ENCODE results near the gene TCFL5. TPM values are rescaled to one million over a fixed set of nuclear protein-coding genes. Genes with fewer than 3 reads are reported as not detected.
"Not testable (repeated sequence)": the region's sequence is repeated elsewhere in the genome, so short reads cannot be mapped to it uniquely, and the experiment has no call there.

The TCFL5 gene
- total RNA-seq, 1 donor from 2014 or later: 6.2 TPM

DNA sequence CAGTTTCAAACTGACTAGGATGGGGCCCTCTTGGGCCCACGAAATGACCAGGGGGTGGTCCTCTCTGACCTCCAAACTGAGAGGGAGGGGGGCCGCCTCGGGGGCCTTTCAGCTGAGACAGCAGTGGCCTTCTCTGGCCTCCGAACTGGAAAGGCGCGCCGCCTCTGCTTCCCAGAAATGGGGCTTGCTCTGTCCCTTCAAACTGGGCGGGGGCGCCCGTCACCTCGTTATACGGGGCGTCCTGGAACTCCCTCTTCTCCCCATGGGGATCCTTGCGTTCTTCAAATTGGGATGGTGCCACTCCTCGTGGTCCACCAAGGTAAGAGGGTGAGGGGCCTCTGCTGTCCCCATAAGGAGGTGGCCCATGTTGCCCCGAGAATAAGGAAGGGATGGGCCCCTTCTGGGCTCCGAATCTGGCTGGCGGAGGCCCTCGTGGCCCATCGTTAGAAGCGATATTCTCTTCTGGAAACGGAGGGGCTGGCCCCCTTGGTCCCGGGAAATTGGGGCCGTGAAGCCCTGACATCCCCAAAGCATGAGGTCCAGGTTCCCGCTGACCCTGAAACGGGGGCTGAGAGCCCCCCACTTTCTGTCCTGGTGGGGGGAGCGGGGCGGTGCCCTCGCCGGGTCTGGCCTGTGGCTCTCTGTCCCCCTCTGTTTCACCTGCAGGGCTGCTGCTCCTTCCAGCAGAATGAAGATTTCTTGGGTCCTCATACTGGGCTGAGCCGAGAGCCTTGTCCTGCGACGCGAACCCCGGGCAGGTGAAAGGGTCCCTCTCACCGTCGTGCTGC lies 18.7 kb upstream of the TCFL5 start:
- Mint-ChIP-seq H3K4me3 (no peak overlapping the region), H3K36me3 (ENCODE audit: low read depth) (peaks cover 13% of the 10 kb centered on the region), H3K9me3 (no peaks in the 10 kb centered on the region), H3K4me1 (peaks cover 5% of the 10 kb centered on the region), H3K27ac (no peak overlapping the region), H3K27me3 (no peaks in the 10 kb centered on the region)
- intact Hi-C loops (cut with micrococcal nuclease): no loop called here
- no peak for DNase-seq

DNA sequence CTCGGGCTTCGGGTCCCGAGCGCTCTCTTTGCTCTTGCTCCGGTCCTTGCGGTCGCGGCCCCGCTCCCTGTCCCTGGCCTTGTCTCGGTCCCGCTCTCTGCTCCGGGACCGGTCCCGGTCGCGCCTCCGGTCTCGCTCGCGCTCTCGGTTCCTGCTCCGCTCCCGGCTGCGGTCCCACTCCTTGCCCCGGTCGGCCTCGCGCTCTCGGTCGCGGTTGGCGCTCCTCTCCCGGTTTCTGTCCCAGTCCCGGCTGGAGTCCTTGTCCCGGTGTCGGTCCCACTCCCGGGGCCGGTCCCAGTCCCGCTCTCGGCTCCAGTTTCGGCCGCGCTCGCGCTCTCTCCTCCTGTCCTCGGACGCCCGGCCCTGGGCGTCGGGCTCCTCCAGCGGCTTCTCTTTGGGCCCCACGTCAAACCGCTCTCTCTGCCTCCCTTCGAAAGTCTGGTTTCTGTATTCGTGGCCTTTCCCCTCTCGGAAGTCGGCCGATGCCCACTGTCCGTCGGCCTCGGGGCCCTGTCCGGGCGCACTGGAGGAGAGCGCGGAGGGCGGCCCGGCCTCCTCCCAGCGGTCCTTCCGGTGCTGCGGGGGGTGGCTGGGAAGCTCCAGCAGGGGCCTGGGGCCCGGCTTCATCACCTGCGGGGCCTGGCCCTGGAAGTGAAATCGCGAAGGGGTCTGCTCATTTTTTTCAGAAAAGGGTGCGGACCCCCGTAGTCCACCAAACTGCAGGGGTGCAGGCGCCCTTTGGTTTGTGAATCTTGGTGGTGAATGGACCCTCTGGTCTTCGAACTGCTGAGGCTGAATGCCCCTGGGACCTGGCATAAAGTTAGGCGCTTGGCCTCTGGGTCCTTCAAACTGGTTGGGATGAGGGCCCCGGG lies 17.9 kb upstream of the TCFL5 start:
- H3K36me3 Mint-ChIP-seq (ENCODE audit: low read depth): peaks cover 13% of the 10 kb centered on the region
- peaks cover 7% of the 10 kb centered on the region for H3K4me1 Mint-ChIP-seq
- no peak overlapping the region for H3K27ac Mint-ChIP-seq
- H3K4me3 Mint-ChIP-seq: no peak overlapping the region
- no peaks in the 10 kb centered on the region for H3K9me3 Mint-ChIP-seq
- no peaks in the 10 kb centered on the region for H3K27me3 Mint-ChIP-seq
- DNase-seq: no peak
- intact Hi-C loops (cut with micrococcal nuclease): no loop called here

GRCh38 chr20:62878244-62879038 lies 16.8 kb upstream of the TCFL5 start:
- Mint-ChIP-seq H3K27ac (no peak overlapping the region), H3K9me3 (no peaks in the 10 kb centered on the region), H3K4me3 (no peak overlapping the region), H3K36me3 (ENCODE audit: low read depth) (peaks cover 13% of the 10 kb centered on the region), H3K27me3 (no peaks in the 10 kb centered on the region), H3K4me1 (peaks cover 16% of the 10 kb centered on the region)
- intact Hi-C loops (cut with micrococcal nuclease): no loop called here
- no peak for DNase-seq

DNA sequence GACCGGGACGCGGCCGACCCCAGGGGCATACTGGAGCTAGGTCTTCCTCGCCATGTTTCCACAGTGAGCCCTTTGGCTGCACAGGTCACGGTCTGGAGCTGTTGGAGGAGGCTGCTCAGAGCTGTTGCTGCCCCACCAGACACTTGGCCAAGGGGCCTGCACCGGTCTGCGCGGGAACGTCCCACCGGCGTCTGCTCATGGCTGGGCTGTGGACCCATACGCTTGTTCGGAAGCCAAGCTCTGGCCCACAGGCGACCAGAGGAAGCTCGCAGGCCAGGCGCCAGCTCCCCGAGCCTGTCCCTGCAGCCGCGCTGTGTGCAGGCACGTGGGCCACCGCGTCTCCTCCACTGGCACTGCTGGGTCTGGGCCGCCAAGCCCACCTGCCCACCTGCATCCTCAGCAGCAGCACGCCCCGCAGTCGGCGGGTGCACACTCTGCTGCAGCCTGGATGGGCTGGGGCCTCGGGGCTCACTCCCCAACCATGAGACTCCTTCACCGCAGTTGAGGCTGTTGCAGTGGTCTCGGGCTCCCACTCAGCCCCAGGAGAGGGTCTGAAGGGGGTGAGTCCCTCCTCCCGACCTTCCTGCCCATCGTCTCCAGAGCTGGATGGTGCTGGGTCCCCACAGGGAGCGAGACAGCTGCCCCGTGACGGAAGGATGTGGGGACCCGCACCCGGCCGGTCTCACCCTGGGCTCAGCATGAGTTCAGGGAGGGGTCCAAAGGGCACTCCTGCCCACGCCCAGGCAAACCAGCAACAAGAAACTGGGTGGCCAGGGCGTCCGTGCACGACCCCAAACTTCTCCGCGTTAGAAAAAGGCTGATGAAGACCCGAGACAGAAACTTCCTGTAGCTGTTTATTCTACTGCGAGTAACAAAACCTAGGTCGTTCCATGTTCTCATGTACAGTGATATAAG lies 15.5 kb upstream of the TCFL5 start:
- no peak overlapping the region for H3K4me3 Mint-ChIP-seq
- H3K4me1 Mint-ChIP-seq: peaks cover 19% of the 10 kb centered on the region
- intact Hi-C loops (cut with micrococcal nuclease): no loop called here
- H3K27ac Mint-ChIP-seq: no peak overlapping the region
- H3K36me3 Mint-ChIP-seq (ENCODE audit: low read depth): peaks cover 12% of the 10 kb centered on the region
- DNase-seq: no peak
- H3K9me3 Mint-ChIP-seq: no peaks in the 10 kb centered on the region
- H3K27me3 Mint-ChIP-seq: no peaks in the 10 kb centered on the region

- H3K9me3 Mint-ChIP-seq: no peaks in the 10 kb centered on the region
- intact Hi-C loops (cut with micrococcal nuclease): no loop called here
- peaks cover 5% of the 10 kb centered on the region for H3K36me3 Mint-ChIP-seq (ENCODE audit: low read depth)
- no peak for DNase-seq
- H3K27ac Mint-ChIP-seq: no peak overlapping the region
- H3K27me3 Mint-ChIP-seq: no peaks in the 10 kb centered on the region
- H3K4me1 Mint-ChIP-seq: peaks cover 19% of the 10 kb centered on the region
- H3K4me3 Mint-ChIP-seq: no peak overlapping the region
Observed at GRCh38 chr20:62876501-62876901, 14.9 kb upstream of the TCFL5 start.

DNA sequence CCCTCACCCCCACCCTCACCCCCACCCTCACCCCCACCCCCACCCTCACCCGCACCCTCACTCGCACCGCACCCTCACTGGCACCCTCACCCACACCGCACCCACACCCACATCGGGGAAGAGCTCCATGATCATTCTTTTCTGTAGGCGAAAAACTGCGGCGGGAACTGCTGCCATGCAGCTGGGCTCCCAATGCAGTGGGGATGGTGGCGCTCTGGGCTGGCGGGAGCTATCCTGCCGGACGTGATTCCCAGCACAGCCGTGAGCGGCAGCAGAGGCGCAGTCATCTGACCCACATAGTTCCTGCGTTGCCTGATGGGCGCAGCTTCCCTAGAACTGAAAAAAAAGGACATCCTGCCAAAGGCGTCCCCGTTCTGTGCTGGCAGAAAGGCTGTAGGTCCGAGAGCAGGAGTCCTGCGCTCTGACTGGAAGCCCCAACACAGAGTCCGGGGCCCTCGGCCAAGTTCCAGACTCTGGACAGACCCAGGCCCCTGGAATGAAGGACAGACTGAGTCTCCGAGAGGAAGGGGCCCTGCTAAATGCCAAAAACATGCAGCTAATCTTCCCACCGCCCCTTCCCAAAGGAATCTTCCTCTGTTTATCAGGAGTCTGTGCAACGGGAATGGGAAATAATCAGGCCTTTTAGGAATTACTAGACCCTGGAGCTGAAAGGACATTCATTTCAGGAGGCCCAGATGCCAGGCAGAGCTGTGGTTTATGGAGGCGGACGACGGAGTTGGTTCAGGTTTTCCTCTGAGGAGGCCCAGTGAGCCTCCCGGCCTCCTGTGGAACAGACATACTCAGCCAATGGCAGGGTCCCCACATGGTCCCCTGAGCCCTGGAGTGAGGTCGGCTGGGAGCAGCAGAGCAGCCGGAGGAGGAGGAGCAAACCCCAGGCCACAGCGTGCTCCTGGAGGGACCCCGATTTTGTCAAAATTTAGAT lies 14.1 kb upstream of the TCFL5 start:
- Mint-ChIP-seq H3K27me3 (no peaks in the 10 kb centered on the region), H3K27ac (peak overlapping the region; percentile 60), H3K4me1 (peaks cover 17% of the 10 kb centered on the region), H3K36me3 (ENCODE audit: low read depth) (peaks cover 3% of the 10 kb centered on the region), H3K9me3 (no peaks in the 10 kb centered on the region), H3K4me3 (no peak overlapping the region)
- DNase-seq: peak; percentile 67
- intact Hi-C loops (cut with micrococcal nuclease): no loop called here

GRCh38 chr20:62874964-62875344 lies 13.3 kb upstream of the TCFL5 start:
- no peaks in the 10 kb centered on the region for H3K9me3 Mint-ChIP-seq
- H3K4me1 Mint-ChIP-seq: peaks cover 17% of the 10 kb centered on the region
- no peaks in the 10 kb centered on the region for H3K27me3 Mint-ChIP-seq
- intact Hi-C loops (cut with micrococcal nuclease): no loop called here
- no peak overlapping the region for H3K4me3 Mint-ChIP-seq
- no peak overlapping the region for H3K27ac Mint-ChIP-seq
- DNase-seq: no peak
- peaks cover 3% of the 10 kb centered on the region for H3K36me3 Mint-ChIP-seq (ENCODE audit: low read depth)

DNA sequence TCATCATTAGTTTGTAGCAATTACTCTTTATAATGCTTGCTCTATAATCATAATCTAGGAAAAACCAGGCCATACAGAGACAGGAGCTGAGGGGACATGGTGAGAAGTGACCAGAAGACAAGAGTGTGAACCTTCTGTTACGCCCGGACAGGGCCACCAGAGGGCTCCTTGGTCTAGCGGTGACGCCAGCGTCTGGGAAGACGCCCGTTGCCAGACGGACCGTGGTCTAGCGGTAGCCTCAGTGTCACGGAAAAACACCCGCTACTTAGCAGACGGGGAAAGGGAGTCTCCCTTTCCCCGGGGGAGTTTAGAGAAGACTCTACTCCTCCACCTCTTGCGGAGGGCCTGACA lies 12.0 kb upstream of the TCFL5 start:
- Mint-ChIP-seq H3K4me1 (peaks cover 17% of the 10 kb centered on the region), H3K4me3 (peak overlapping the region; percentile 56)
- peak; percentile 81 for DNase-seq
- H3K9me3 Mint-ChIP-seq; H3K36me3 Mint-ChIP-seq (ENCODE audit: low read depth); H3K27me3 Mint-ChIP-seq; H3K27ac Mint-ChIP-seq: not testable (repeated sequence)
- intact Hi-C loops (cut with micrococcal nuclease): loop anchor here (1.0 kb wide), 1 partner anchor 136 kb away; no protein-coding TSS in a partner anchor

DNA sequence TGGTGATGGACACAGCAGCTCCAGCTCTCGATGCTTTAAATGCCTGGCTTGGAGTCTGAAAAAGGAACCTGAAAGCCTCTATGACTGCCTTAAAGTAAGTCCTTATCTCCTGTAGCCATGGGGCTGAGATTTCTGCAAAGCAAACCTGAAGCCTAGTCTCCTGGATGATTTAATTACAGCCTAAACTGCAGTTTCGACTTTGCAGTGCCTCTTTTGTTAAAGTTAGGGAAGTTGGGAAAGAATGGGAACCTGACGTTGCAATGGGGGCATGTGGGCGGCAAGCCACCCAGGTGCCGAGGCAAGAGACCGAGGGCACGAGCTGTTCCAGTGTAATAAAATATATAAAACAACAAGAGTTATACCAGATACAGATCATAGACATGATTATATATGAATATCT lies 11.7 kb upstream of the TCFL5 start:
- H3K36me3 Mint-ChIP-seq (ENCODE audit: low read depth): peaks cover 3% of the 10 kb centered on the region
- H3K9me3 Mint-ChIP-seq: no peaks in the 10 kb centered on the region
- no peak for DNase-seq
- H3K27me3 Mint-ChIP-seq: no peaks in the 10 kb centered on the region
- H3K4me3 Mint-ChIP-seq: no peak overlapping the region
- peaks cover 17% of the 10 kb centered on the region for H3K4me1 Mint-ChIP-seq
- H3K27ac Mint-ChIP-seq: no peak overlapping the region
- intact Hi-C loops (cut with micrococcal nuclease): loop anchor here (1.0 kb wide), 1 partner anchor 136 kb away; no protein-coding TSS in a partner anchor

GRCh38 chr20:62872862-62873261 lies 11.2 kb upstream of the TCFL5 start:
- DNase-seq: no peak
- intact Hi-C loops (cut with micrococcal nuclease): loop anchor here (1.0 kb wide), 1 partner anchor 136 kb away; no protein-coding TSS in a partner anchor

GRCh38 chr20:62872184-62872847 lies 10.7 kb upstream of the TCFL5 start:
- H3K36me3 Mint-ChIP-seq (ENCODE audit: low read depth): no peaks in the 10 kb centered on the region
- no peaks in the 10 kb centered on the region for H3K9me3 Mint-ChIP-seq
- H3K4me1 Mint-ChIP-seq: peaks cover 17% of the 10 kb centered on the region
- intact Hi-C loops (cut with micrococcal nuclease): no loop called here
- no peak overlapping the region for H3K27ac Mint-ChIP-seq
- no peak for DNase-seq
- H3K27me3 Mint-ChIP-seq: peaks cover 5% of the 10 kb centered on the region
- H3K4me3 Mint-ChIP-seq: no peak overlapping the region

More at GRCh38 chr20:62872862-62873261, 11.2 kb upstream of the TCFL5 start:
- Mint-ChIP-seq H3K27me3 (peaks cover 3% of the 10 kb centered on the region), H3K9me3 (no peaks in the 10 kb centered on the region), H3K36me3 (ENCODE audit: low read depth) (peaks cover 1% of the 10 kb centered on the region), H3K4me3 (no peak overlapping the region), H3K27ac (no peak overlapping the region), H3K4me1 (peaks cover 17% of the 10 kb centered on the region)

DNA sequence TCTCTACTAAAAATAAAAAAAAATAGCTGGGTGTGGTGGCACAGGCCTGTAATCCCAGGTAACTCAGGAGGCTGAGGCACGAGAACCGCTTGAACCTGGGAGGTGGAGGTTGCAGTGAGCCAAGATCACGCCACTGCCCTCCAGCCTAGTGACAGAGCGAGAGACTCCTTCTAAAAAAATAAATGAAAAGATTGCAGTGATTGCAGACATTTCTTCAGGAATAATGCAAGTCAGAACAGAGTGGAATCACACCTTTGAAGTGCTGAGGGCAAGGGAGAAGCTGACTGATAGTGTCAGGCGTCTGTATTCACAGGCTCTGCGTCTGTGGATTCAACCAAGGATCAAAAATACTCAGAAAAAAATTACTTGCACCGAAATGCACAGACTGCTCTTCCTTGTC lies 2.6 kb upstream of the TCFL5 start:
- Mint-ChIP-seq H3K36me3 (ENCODE audit: low read depth) (peaks cover 5% of the 10 kb centered on the region), H3K9me3 (no peaks in the 10 kb centered on the region), H3K27me3 (peaks cover 28% of the 10 kb centered on the region), H3K4me1 (peaks cover 8% of the 10 kb centered on the region), H3K4me3 (no peak overlapping the region), H3K27ac (no peak overlapping the region)
- DNase-seq: no peak
- intact Hi-C loops (cut with micrococcal nuclease): loop anchor here (5.0 kb wide), 2 partner anchors 42 to 57 kb away; no protein-coding TSS in a partner anchor
